Stimulated activated CD8-positive, alpha-beta memory T cell treated with anti-CD3 and anti-CD28 coated beads, Interleukin-4, amount 100 ng/mL, for 48 hours (primary cell): ENCODE results near the gene FSCN2.
A peak's percentile ranks its signal among the peaks of the same experiment; 100 is the strongest.

Experiments used
- DNase-seq: peaks from one replicate; pipeline ENCODE4 v3.0.0-alpha.2; 2020

FSCN2 gene

DNA sequence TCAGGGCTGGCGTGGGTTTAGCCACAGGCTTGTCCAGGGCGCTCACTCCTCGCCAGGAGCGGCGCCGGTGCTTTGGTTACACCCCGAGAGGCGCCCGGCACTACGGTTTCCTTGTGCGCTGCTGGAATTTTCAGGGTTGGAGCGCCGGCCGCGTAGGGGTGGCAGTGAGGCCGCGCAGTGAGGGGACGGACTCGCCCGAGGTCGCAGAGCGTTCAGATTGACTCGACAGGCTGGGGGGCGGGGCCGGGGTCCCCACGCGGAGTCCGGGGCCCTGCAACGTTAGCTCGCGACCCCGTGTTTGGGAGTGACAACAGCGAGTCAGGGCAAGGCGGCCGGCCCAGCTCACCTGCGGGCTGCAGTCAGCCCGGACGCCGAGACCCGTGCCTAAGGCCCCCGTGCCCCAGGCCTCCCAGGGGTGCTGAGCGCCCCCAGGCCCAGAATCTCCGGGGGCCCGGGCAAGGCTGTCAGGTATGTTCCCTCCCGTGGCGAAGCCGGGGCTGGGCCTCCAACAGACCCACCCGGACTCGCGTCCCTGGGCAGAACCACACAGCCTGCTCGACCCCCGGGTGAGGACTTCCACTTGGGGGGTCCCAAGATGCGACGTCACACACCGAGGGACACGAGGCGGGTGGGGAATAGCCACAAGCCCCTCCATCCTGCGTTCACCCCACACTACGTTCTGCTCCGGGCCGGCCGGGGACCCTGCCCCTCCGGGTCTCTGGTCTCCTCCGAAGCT, 14.3 kb upstream of the FSCN2 start:
- peak; percentile 74 for DNase-seq

DNA sequence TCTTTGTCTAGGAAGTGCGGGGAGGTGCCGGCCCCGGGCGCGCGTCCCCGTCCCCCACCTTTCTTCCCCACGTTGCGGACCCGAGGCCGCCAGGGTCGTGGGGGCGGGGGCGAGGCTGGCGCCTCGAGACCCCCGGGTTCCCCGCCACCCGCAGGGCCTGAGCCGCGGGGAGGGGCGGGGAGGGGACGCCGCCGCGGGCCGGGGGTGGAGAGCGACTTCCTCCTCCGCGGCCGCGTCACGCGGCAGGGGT, 13.8 kb upstream of the FSCN2 start:
- peak; percentile 57 for DNase-seq

DNA sequence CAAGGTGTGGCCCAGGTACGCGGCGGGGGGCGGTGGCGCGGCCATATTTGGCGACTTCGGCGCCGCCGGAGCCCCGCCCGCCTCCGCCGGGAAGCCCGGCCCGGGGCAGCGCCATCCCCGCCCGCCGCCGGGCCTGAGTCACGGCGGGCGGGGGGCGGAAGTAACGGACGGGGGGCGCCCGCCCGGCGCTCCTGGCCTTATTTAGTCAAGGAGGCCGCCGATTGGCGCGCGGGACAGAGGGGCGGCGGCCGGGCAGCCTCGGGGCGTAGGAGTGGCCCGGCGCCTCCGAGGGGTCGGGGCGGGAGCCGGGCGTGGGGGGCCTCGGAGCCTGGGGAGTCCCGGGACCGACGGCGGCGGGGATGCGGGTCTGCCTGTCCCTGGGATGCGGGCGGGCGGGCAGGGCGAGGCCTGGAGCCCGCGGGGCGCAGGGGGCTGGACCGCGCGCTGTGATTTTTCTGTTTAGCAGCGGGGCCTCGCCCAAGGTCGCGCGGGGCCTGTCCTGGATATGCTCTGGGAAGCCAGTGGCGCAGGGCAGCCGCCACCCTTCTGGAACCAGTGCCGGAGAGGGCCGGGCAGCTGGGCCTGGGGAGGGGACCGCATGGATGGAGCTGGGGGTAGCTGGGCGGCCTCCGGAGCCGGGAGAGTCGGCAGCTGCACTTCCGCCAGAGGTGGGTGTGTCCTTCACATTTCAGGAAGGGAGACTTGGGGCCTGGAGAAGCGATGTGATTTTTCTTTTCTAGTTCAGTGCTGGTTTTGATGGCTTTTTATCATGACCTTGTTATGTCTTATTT, 13.2 kb upstream of the FSCN2 start:
- DNase-seq = peak; percentile 81

DNA sequence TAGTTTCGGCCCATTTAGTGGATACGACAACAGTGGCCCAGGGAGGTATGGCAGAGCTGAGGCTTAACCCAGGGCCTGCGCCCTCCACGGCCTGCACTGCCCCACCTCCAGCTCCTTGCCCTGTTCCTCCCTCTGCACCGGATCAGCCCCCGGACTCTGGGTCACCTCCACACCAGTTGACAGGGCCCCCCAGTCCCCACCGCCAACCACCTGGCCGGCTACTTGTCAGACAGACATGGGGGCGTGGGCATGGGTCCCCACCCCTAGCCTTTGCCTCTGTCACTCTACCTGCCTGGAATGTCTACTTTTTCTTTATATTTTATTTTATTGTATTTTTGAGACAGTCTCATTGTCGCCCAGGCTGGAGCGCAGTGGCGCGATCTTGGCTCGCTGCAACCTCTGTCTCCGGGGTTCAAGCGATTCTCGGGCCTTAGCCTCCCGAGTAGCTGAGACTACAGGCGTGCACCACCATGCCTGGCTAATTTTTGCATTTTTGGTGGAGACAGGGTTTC, 12.6 kb upstream of the FSCN2 start:
- DNase-seq = no peak

DNA sequence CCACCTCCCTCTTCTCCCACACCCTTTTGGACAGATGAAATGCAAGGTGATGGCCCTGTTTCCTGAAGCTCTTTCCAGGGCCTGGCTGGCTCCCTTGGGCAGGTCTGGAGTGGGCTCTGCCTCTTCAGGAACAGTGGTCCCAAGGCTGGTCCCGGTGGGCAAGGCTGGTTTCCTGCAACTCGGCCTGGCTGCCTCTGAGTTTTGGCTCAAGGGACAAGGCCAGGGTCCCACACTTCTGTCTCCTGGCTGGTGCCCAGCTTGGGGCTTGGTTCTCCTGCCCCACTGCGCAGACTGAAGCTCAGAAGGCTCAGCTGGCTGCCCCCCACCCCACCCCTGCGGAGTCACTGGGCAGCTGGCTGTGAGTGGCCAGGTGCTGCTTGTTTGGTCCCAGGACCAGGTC, 11.7 kb upstream of the FSCN2 start:
- DNase-seq = no peak

DNA sequence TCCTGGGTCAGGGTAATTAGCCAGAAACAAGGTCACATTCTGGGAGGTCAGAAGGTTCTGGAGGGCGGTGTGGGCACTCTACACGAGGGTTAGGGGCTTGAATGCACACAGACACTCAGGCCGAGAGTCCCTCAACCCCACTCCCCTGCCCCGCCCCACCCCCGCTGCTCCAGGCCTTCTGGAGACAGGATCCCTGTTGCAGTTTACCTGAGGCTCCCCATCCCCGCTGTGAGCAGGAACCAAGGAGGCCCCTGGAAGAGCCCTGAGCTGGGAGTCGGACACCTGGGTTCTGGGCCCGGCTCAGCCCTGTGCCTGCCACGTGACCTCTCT, 11.2 kb upstream of the FSCN2 start:
- DNase-seq = no peak

DNA sequence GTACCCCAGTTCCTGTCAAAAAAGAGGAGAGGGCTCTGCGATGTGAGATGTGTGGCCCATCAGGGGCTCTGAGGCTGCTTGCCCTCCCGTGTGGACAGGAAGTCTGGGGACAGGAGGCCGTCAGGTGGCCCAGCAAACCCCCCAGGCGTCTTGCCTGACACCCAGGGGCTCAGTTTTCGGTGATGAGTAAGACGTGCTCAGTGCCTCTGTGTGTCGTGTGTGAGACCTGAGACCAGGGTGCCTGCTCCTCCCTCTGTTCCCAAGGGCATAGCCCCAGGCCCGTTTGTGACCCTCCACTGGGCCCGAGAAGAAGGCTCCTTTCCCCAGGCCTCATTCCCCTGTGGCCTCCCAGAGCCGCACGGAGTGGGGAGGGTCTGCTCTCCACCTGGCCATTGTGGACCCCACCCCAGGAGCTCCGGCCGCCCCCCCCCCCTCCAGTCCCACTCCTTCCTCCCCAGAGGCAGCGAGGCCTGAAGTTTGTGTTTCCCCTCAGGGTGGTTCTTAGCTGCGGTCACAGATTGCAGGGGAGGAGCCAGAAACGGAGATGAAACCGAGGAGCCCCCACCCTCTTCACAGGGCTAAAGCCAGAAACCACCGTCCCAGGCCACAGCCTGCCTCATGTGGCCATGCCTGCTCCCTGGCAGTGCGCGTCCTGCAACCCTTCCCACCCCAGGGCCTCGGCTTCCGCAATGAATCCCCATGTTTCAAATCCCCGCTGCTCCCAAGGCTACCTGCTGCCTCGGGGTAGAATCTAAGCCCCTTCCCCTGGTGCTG, 10.7 kb upstream of the FSCN2 start:
- DNase-seq = no peak

DNA sequence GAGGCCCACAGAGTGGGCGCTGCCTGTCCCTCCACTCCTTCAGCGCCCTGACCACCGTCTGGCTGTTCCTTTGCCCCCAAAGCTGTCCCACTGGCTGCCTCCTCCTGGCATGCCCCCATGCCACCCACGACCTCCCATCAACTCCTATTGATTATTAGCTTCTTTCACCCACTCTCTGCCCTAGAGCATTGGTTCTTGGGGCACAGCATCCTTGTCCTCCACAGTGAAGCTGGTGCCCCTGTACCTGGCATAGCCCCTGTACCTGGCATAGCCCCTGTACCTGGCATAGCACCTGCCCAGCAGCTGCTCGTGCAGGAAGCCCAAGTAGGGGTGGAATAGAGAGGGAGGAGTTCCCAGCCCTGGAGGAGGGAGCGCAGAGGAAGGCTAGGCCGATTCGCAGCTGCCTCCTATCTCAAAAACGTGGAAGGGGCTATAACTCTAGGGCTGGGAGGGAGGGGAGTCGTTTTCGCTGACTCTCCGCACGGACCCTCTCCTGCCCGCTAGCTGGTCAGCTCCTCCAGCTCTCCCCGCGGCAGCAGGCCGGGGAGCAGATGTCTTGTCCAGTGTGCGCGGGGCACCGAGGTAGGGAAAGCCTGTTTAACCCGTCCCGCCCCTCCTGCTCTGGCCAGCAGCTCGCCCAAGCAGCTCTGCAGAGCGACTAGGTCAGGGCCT, 9.9 kb upstream of the FSCN2 start:
- DNase-seq = no peak

DNA sequence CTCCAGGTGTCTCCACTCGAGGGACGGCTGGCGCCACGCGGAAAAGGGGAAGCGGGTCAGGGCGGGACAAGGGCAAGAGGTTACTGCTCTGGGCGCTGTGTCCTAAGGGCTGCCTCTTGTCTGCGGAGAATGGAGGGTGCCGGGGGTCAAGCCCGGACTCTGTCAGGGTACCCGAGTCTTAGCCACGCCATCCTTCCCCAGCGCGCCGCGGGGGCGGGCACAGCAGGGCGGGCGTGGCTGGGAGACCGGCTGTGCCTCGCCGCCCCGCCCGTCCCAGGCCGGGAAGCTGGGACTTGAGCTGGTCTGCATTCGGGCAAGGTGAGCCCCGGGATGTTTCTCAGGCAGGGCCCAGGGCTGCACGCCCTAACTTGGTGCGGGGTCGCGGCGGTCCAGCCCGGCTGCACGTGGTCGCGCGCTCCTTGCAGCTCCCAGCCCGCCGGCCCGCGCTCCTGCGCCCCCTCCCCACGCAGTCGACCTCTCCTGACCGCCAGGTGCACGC, 9.3 kb upstream of the FSCN2 start:
- DNase-seq = peak; percentile 60

DNA sequence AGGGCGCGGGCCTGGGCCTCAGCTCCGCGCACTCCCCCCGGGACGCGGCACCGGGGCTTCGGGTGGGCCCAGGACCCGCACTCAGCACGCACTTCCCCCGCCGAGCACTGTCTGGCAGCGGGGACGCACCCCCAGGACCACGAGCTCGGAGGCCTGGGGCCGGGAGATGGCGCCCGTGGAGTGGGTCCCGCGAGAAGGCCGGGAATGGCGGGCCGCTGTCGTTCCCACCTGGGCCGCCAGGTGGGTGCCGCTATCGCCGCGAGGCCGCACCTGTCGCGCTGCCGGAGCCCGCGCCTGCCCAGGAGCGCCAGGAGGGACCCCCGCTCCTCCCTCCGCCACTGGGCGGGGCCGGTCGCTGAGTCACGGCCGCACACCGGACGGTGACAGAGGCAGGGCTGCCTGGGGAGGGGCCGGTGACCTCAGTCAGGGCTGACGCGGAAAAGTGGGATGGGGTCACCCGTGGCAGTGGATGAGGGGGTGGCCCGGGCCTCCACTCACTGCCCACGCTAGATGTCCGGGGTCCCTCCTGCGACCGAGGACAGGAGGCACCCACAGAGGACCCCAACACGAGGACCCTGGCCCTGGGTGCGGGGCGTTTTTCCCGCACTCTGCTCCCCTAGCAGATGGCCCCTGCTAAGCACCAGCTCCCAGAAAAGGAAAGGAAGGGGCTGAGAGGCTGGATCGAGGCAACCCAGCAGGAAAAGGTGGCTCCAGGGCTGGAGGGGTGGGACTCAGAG, 8.7 kb upstream of the FSCN2 start:
- DNase-seq = peak; percentile 79

DNA sequence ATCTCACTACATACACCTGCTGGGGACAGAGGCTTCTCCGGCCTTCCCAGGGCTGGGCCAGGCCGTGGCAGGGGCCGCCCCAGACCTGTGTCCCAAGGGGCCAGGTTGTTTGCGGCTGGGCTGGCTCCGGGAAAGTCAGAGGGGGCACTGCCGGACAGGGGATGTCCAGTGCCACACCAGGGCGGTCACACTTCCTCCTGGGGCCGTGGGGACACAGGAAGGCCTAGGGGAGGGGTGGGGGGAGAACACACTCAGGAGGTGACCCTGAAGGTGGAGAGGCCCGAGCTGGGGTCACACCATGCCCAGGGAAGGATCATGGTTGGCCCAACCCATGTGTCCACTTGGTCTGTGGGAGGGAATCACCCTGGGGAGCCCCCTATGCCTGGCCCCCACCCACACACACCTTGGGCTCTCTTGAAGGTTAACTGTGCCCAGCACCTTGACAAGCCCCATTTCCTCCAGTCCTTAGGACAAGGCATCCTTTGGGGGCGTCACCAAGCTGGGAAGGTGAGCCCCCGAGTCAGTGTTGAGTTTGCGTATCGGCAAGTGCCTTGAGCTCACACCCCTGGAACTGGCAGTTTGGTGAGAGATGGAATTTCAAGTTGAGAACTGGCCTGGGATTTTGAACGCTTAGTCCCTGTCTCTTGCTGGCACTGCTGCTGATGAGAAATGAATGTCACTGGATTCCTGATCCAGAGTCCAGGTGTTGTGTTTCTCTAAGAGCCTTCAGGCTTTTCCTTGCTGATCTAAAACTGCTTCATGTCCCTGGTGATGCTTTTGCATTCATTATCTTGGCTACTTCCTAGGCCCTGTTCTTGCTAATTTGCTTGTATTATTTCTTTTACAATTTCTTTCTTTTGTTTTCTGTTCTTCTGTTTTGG, 7.9 kb upstream of the FSCN2 start:
- no peak for DNase-seq

DNA sequence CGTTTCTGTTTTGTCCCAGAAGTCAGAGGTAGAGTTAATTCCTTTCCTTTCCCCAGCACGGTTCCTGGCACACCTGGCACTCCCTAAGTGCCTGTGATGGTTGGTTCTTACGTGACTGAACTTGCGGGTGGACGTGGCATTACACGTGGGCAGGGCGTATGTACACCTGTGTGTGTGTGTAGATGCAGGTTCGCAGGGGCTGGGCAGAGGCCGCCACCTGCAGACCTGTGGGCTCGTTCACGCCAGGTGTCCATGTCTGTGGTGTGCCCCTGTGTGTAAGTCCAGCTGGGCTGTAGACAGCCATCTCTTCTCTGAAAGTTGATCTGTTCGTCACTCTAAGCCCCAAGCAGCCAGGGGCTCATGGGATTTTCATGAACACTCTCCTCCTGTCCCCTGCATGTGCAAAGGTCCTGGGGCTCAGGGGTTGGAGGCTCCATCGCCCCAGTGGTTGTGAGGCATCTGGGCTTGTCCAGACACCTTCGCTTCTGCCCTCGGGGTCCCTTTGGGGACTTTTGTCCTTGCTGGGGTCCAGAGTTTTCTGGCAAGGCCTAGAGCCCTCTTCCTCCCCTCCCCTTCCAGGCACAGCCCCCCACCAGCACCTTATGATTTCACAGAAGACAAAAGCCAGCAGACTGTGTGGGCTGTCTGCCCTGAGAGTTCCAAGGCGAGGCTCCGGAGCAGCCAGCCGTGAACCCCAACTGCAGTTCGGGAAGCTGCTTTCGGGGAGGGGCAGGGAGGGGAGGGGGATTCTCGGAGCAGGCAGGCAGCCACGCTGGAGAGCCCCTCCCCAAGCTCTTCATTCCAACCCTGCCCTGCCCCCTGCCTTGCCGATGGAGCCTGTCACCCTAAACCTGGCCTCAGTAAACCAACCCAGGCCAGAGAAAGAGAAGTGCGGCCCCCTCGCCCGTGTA, 5.4 kb upstream of the FSCN2 start:
- no peak for DNase-seq

DNA sequence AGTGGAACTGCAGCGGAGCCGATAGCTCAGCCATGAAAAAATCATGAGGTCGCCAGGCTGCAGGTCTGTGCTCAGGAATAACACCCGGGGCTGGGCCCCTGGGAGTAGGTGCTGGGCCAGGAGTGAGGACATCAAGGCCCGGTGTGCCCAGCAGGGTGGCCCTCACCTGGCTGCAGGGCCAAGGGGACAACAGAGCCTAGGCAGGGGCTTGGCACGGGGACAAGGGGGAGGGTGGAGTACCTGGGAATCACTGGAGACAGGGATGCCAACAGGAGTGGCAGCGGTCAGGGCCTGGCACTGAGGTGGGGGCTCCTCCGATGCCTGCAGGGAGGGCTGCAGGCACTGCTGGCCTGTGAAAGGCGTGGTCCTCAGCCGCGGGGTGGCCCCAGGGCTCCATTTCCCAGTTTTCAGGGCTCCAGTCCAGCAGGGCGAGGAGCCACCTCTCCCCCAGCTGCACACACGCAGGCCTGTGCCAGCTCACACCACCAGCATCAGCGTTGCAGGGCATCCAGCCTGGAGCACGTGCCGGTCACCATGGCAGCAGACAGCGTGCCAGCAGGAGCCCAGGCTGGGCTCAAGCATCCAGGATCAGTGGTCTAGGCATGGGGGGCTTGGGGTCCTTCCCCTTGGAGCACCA, 4.7 kb upstream of the FSCN2 start:
- no peak for DNase-seq

DNA sequence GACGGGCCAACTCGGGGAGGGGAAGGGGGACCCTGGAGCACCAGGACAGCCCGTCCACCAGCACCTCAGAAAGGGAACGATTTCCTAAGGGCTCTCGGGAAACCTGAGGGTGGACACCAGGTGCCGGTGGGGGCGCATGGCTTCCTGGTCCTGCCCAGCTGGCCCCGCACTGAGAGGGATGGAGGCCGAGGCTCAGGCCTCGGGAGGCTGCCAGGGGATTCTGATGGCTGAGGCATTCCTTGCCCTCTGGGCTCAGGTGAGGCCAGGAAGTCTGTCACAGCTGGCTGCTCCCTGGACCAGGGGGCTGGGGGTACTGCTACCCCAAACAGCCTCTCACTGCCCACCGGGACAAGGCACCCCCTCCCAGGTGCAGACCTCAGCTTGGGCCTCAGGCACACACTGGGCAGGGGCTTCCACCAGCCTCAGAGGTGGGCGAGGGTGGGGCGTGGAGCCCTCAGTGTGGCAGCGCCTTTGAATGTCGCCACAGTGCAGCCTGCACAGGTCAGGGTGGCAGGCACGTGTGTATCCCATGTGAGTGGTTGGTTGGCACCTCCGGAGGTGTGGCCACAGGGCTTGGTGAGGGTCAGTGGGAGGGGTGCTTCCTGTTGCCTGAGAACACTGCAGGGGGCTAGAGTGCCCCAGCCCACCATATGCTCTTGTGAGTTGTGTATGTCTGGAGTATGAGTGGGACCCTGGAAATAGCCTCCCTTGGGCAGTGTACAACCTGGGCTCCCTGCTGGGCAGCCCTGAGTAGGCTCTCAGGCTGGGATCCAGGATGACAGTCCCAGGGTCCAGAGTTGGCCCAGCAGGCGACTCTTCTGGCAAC, 3.9 kb upstream of the FSCN2 start:
- DNase-seq = no peak

DNA sequence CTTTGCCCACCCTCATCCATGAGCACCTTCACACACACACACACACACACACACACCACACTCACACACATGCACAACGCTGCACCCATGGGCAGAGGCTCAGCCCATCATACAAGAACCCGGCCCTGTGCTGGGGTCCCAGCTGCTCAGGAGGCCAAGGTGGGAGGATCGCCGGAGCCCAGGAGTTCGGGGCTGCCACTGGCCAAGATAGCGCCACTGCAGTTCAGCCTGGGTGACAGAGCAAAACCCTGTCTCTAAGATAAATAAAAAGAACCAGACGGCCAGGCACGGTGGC, 3.4 kb upstream of the FSCN2 start:
- no peak for DNase-seq

DNA sequence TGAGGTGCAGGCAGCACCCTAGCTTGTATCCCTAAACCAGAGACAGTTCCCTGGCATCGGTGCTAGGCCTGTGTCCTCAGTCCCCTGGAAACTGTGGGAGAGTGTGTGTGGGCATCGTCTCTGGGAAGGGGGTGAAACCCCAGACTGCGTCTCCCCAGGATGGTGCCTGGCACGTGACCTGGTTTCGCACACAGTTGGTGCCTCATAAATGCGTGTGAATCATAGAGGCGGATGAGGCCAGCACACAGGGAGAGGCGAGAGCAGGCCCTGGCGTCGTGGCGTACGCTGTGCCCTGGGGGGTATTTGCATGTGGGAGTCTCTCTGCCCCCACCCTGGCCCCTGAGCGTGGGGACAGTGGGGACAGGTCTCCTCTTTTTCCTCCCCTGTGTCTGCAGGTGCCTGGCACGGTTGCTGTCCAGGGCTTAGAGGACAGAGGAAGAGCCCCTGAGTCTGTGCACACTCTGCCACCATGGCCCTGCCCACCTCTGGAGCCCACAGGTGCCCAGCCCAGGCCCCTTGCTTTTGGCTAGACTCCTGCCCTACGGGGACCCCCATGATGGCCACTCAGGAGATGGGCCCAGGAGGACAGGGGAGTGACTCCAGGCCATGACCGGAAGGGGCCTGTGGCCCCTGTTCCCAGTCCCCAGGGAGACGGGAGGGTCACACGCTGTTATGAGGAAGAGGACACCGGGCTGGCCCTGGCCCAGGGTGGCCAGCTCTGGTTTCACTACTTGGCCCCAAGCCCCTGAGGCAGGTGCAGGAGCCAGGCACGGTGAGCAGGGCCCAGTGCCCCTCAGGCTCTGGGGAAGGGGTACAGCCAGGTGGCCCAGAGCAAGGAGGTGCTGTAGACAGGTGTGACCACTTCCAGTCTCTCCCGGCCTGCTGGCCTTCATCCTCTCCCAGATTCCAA, 1.3 kb upstream of the FSCN2 start:
- no peak for DNase-seq

DNA sequence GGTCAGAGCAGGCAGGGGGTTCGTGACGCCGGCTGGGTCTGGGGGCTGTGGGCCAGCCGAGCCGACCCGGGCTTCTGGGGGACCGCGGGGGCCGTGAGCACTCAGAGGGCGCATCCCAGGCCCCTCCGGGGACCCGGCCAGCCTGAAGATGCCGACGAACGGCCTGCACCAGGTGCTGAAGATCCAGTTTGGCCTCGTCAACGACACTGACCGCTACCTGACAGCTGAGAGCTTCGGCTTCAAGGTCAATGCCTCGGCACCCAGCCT, 140 bp downstream of the FSCN2 start:
- no peak for DNase-seq
